Mucosa of descending colon (tissue), 3 donors: ENCODE results near the gene FCN2. TPM values are rescaled to one million over a fixed set of nuclear protein-coding genes. Genes with fewer than 3 reads are reported as not detected.
A peak's percentile ranks its signal among the peaks of the same experiment; 100 is the strongest.

Source experiments
- ATAC-seq: fragments of 200-7000 bp; cut with Tn5 transposase; one replicate; pipeline ENCODE4 v1.9.1; 2020; ENCODE audit warnings: mild to moderate bottlenecking, moderate library complexity
- DNase-seq, 3 donors: peaks; one replicate each; pipeline ENCODE4 v3.0.0-alpha.2; 2020
- H3K36me3 ChIP-seq: fragments of 200-600 bp; one replicate; pipeline ENCODE4 v1.8.0; 2021; ENCODE audit warnings: low read depth, mild to moderate bottlenecking
- H3K4me1 ChIP-seq: fragments of 200-600 bp; one replicate; pipeline ENCODE4 v1.8.0; 2021; ENCODE audit warnings: low read depth, mild to moderate bottlenecking
- H3K4me3 ChIP-seq: fragments of 200-600 bp; one replicate; pipeline ENCODE4 v1.8.0; 2021; ENCODE audit warnings: mild to moderate bottlenecking
- H3K9me3 ChIP-seq: fragments of 200-600 bp; one replicate; pipeline ENCODE4 v1.8.0; 2021; ENCODE audit warnings: mild to moderate bottlenecking
- CTCF ChIP-seq: fragments of 200-600 bp; IDR thresholded peaks from one replicate; pipeline ENCODE4 v1.8.0; 2022; ENCODE audit warnings: antibody characterized with exemption, mild to moderate bottlenecking
- intact Hi-C, 2 donors: fragments of 100-400 bp; cut with DNase I in 1 of 2; cut with micrococcal nuclease in 1 of 2; formaldehyde crosslinking; loops; one replicate each; pipeline versions ENCODE4 v1.11.0 to v1.11.1; 2022; cut with DNase I, micrococcal nuclease
- total RNA-seq, 3 donors: library from RNA; stranded (reverse); fragmentation: NEBNext Ultra II Directional in 2 of 3; extraction: Animal tissue kit (Norgen Biotek cat#: 25700) in 2 of 3; gene quantifications; one replicate each; pipeline versions ENCODE4 v1.2.1 to v1.2.4, GENCODE V29; 2021 to 2023
- donor health status: DM: no; HTN: no; CAD: no; lungs with moderate emphysema.
- donor health status: DM: no; HTN: no; CAD: no.
- donor health status: DM: no; HTN: yes; CAD: no.

FCN2 gene
- total RNA-seq, 3 donors from 2014 or later: not detected

- H3K4me3 ChIP-seq: no peak overlapping the region
- DNase-seq (peak in 1 of 3 donors; percentile 23), ATAC-seq (no peak)
- TF ChIP-seq CTCF: no peak
- no peaks in the 10 kb centered on the region for H3K36me3 ChIP-seq
- peaks cover 6% of the 10 kb centered on the region for H3K9me3 ChIP-seq
- no peaks in the 10 kb centered on the region for H3K4me1 ChIP-seq
- intact Hi-C loops: no loop called here
Observed at GRCh38 chr9:134847752-134848432, 32.7 kb upstream of the FCN2 start.

GRCh38 chr9:134848504-134848903, 32.1 kb upstream of the FCN2 start:
- intact Hi-C loops: no loop called here
- Histone ChIP-seq H3K4me3 (no peak overlapping the region), H3K9me3 (peaks cover 6% of the 10 kb centered on the region), H3K36me3 (no peaks in the 10 kb centered on the region), H3K4me1 (no peaks in the 10 kb centered on the region)
- TF ChIP-seq CTCF: no peak
- ATAC-seq (no peak), DNase-seq (no peak)

- no peak for ATAC-seq
- Histone ChIP-seq H3K4me3 (no peak overlapping the region), H3K36me3 (no peaks in the 10 kb centered on the region), H3K9me3 (peaks cover 6% of the 10 kb centered on the region), H3K4me1 (no peaks in the 10 kb centered on the region)
- DNase-seq: no peak
- TF ChIP-seq CTCF: no peak
- intact Hi-C loops: no loop called here
Observed at GRCh38 chr9:134850611-134851010, 30.0 kb upstream of the FCN2 start.

GRCh38 chr9:134851020-134851419, 29.6 kb upstream of the FCN2 start:
- Histone ChIP-seq H3K4me3 (no peak overlapping the region), H3K4me1 (no peaks in the 10 kb centered on the region), H3K9me3 (peaks cover 6% of the 10 kb centered on the region), H3K36me3 (no peaks in the 10 kb centered on the region)
- ATAC-seq: no peak
- peak in 1 of 3 donors; percentile 22 for DNase-seq
- TF ChIP-seq CTCF: no peak
- intact Hi-C loops: no loop called here

GRCh38 chr9:134852906-134853654, 27.5 kb upstream of the FCN2 start:
- Histone ChIP-seq H3K4me3 (no peak overlapping the region), H3K36me3 (no peaks in the 10 kb centered on the region), H3K9me3 (peaks cover 6% of the 10 kb centered on the region), H3K4me1 (no peaks in the 10 kb centered on the region)
- no peak for TF ChIP-seq CTCF
- ATAC-seq (no peak), DNase-seq (no peak)
- intact Hi-C loops: no loop called here
